ENCODE results near the gene PGBD5.

GRCh38 chr1:230463326-230463725, 37.2 kb upstream of the PGBD5 start:
- TF ChIP-seq CTCF (IDR thresholded peaks at IDR 0.05; ENCODE audit: low read depth, low read length) (no peak), EZH2phosphoT487 (IDR thresholded peaks at IDR 0.05; ENCODE audit: low read depth) (no peak)
